ENCODE data around the gene SRD5A3.

SRD5A3 gene

DNA sequence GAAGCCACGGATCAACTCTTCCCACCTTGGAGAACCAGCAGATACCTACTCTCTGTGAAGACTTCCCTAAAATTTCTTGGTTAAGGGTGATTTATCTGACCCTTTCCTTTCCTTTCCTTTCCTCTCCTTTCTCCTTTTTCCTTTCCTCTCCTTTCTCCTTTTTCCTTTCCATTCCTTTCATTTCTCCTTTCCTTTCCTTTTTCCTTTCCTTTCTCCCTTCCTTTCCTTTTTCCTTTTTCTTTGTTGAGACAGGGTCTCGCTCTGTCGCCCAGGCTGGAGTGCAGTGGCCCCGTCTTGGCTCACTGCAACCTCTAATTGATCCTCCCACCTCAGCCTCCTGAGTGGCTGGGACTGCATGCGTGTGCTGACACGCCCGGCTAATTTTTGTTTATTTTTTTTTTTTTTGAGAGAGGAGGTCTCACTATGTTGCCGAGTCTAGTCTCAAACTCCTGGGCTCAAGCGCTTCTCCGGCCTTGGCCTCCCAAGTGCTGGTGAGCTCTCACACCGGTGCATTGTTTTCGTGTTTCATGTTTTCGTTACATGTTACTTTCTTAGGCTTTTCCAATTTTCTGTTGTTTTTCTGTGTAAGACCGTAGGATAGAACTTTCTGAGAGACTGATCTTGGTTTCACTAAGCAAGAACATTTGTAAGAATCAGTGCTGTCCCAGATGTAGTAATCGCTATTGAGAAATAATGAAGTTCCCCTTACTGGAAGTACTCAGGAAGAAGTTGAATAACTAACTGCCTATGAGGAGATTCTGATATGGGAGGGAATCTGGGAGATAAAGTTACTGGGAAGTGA is 51.7 kb downstream of the SRD5A3 start:
- Histone ChIP-seq H3K79me2 (ENCODE audit: control insufficient read depth, low read length) (peaks cover 73% of the 10 kb centered on the region), H3K36me3 (ENCODE audit: control insufficient read depth, low read length) (peaks cover 50% of the 10 kb centered on the region), H3K27ac (ENCODE audit: low read depth, low read length) (peak overlapping the region; percentile 71)

GRCh38 chr4:55398461-55398860 is 52.4 kb downstream of the SRD5A3 start:
- Histone ChIP-seq H3K79me2 (ENCODE audit: control insufficient read depth, low read length) (peaks cover 80% of the 10 kb centered on the region), H4K20me1 (ENCODE audit: control insufficient read depth, insufficient read depth, low read depth, low read length) (peaks cover 31% of the 10 kb centered on the region), H3K4me3 (ENCODE audit: low read length) (peak overlapping the region; percentile 87), H3K4me1 (ENCODE audit: control insufficient read depth, low read length) (peaks cover 44% of the 10 kb centered on the region), H3K4me2 (ENCODE audit: low read length) (peak overlapping the region; percentile 95), H3K27me3 (ENCODE audit: control insufficient read depth, low read length) (no peaks in the 10 kb centered on the region; the same call in 1 of the 2 replicates), H3K36me3 (ENCODE audit: control insufficient read depth, low read length) (peaks cover 55% of the 10 kb centered on the region), H3K9me2 (replicated peaks; ENCODE audit: control insufficient read depth, low read length) (no peaks in the 10 kb centered on the region), H3K9me3 (ENCODE audit: control insufficient read depth, insufficient read depth, low read length) (no peaks in the 10 kb centered on the region), H3K27ac (ENCODE audit: low read depth, low read length) (no peak overlapping the region), H3F3A (ENCODE audit: control insufficient read depth, insufficient read depth) (no peaks in the 10 kb centered on the region)
- TF ChIP-seq, protein P1, sequence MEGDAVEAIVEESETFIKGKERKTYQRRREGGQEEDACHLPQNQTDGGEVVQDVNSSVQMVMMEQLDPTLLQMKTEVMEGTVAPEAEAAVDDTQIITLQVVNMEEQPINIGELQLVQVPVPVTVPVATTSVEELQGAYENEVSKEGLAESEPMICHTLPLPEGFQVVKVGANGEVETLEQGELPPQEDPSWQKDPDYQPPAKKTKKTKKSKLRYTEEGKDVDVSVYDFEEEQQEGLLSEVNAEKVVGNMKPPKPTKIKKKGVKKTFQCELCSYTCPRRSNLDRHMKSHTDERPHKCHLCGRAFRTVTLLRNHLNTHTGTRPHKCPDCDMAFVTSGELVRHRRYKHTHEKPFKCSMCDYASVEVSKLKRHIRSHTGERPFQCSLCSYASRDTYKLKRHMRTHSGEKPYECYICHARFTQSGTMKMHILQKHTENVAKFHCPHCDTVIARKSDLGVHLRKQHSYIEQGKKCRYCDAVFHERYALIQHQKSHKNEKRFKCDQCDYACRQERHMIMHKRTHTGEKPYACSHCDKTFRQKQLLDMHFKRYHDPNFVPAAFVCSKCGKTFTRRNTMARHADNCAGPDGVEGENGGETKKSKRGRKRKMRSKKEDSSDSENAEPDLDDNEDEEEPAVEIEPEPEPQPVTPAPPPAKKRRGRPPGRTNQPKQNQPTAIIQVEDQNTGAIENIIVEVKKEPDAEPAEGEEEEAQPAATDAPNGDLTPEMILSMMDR (IDR thresholded peaks at IDR 0.05; ENCODE audit: low read depth, low read length, poor library complexity, severe bottlenecking) = no peak
- TF ChIP-seq EZH2phosphoT487 (IDR thresholded peaks at IDR 0.05; ENCODE audit: borderline replicate concordance, low read length) = no peak

More for the DNA sequence above, 51.7 kb downstream of the SRD5A3 start:
- Histone ChIP-seq H3K9me2 (replicated peaks; ENCODE audit: control insufficient read depth, low read length) (no peaks in the 10 kb centered on the region), H3K4me2 (ENCODE audit: low read length) (peak overlapping the region; percentile 95), H3F3A (ENCODE audit: control insufficient read depth, insufficient read depth) (no peaks in the 10 kb centered on the region), H3K27me3 (ENCODE audit: control insufficient read depth, low read length) (no peaks in the 10 kb centered on the region; the same call in 1 of the 2 replicates), H3K9me3 (ENCODE audit: control insufficient read depth, insufficient read depth, low read length) (no peaks in the 10 kb centered on the region), H3K4me1 (ENCODE audit: control insufficient read depth, low read length) (peaks cover 47% of the 10 kb centered on the region), H3K4me3 (ENCODE audit: low read length) (peak overlapping the region; percentile 87), H4K20me1 (ENCODE audit: control insufficient read depth, insufficient read depth, low read depth, low read length) (peaks cover 31% of the 10 kb centered on the region)
- TF ChIP-seq EZH2phosphoT487 (IDR thresholded peaks at IDR 0.05; ENCODE audit: borderline replicate concordance, low read length) = no peak
- TF ChIP-seq, protein P1 (IDR thresholded peaks at IDR 0.05; ENCODE audit: low read depth, low read length, poor library complexity, severe bottlenecking) = no peak

GRCh38 chr4:55398966-55399365 is 52.9 kb downstream of the SRD5A3 start:
- Histone ChIP-seq H3K4me2 (ENCODE audit: low read length) (peak overlapping the region; percentile 95), H3F3A (ENCODE audit: control insufficient read depth, insufficient read depth) (no peaks in the 10 kb centered on the region), H3K4me1 (ENCODE audit: control insufficient read depth, low read length) (peaks cover 39% of the 10 kb centered on the region), H3K27ac (ENCODE audit: low read depth, low read length) (no peak overlapping the region), H3K9me3 (ENCODE audit: control insufficient read depth, insufficient read depth, low read length) (no peaks in the 10 kb centered on the region), H3K27me3 (ENCODE audit: control insufficient read depth, low read length) (no peaks in the 10 kb centered on the region; the same call in 1 of the 2 replicates), H3K36me3 (ENCODE audit: control insufficient read depth, low read length) (peaks cover 60% of the 10 kb centered on the region), H3K4me3 (ENCODE audit: low read length) (peak overlapping the region; percentile 87), H4K20me1 (ENCODE audit: control insufficient read depth, insufficient read depth, low read depth, low read length) (peaks cover 31% of the 10 kb centered on the region), H3K79me2 (ENCODE audit: control insufficient read depth, low read length) (peaks cover 85% of the 10 kb centered on the region), H3K9me2 (replicated peaks; ENCODE audit: control insufficient read depth, low read length) (no peaks in the 10 kb centered on the region)
- no peak for TF ChIP-seq EZH2phosphoT487 (IDR thresholded peaks at IDR 0.05; ENCODE audit: borderline replicate concordance, low read length)

- Histone ChIP-seq H3K36me3 (ENCODE audit: control insufficient read depth, low read length) (peaks cover 65% of the 10 kb centered on the region), H3K27me3 (ENCODE audit: control insufficient read depth, low read length) (no peaks in the 10 kb centered on the region; the same call in 1 of the 2 replicates), H4K20me1 (ENCODE audit: control insufficient read depth, insufficient read depth, low read depth, low read length) (peaks cover 31% of the 10 kb centered on the region), H3K79me2 (ENCODE audit: control insufficient read depth, low read length) (peaks cover 91% of the 10 kb centered on the region), H3K4me3 (ENCODE audit: low read length) (no peak overlapping the region), H3F3A (ENCODE audit: control insufficient read depth, insufficient read depth) (no peaks in the 10 kb centered on the region), H3K4me2 (ENCODE audit: low read length) (peak overlapping the region; percentile 95), H3K9me2 (replicated peaks; ENCODE audit: control insufficient read depth, low read length) (no peaks in the 10 kb centered on the region), H3K27ac (ENCODE audit: low read depth, low read length) (no peak overlapping the region), H3K4me1 (ENCODE audit: control insufficient read depth, low read length) (peaks cover 33% of the 10 kb centered on the region), H3K9me3 (ENCODE audit: control insufficient read depth, insufficient read depth, low read length) (no peaks in the 10 kb centered on the region)
- TF ChIP-seq, protein P1 (IDR thresholded peaks at IDR 0.05; ENCODE audit: low read depth, low read length, poor library complexity, severe bottlenecking) = no peak
- no peak for TF ChIP-seq EZH2phosphoT487 (IDR thresholded peaks at IDR 0.05; ENCODE audit: borderline replicate concordance, low read length)
These were observed 53.5 kb downstream of the SRD5A3 start for GRCh38 chr4:55399581-55399980.

Data from DOHH2 (cell line).